A549 treated with DMSO at 1 μM for 4 hours (cell line): ENCODE data around the gene ZMIZ1. TPM values are rescaled to one million over a fixed set of nuclear protein-coding genes. Genes with fewer than 3 reads are reported as not detected.

Experiments used
- total RNA-seq: library from RNA; stranded (reverse); fragments of 200-300 nt; extraction: Qiagen RNA extraction; gene quantifications from 5 replicates; pipeline ENCODE4 v1.2.3, GENCODE V29; 2022; ENCODE audit warnings: low read depth

Gene ZMIZ1, protein sequence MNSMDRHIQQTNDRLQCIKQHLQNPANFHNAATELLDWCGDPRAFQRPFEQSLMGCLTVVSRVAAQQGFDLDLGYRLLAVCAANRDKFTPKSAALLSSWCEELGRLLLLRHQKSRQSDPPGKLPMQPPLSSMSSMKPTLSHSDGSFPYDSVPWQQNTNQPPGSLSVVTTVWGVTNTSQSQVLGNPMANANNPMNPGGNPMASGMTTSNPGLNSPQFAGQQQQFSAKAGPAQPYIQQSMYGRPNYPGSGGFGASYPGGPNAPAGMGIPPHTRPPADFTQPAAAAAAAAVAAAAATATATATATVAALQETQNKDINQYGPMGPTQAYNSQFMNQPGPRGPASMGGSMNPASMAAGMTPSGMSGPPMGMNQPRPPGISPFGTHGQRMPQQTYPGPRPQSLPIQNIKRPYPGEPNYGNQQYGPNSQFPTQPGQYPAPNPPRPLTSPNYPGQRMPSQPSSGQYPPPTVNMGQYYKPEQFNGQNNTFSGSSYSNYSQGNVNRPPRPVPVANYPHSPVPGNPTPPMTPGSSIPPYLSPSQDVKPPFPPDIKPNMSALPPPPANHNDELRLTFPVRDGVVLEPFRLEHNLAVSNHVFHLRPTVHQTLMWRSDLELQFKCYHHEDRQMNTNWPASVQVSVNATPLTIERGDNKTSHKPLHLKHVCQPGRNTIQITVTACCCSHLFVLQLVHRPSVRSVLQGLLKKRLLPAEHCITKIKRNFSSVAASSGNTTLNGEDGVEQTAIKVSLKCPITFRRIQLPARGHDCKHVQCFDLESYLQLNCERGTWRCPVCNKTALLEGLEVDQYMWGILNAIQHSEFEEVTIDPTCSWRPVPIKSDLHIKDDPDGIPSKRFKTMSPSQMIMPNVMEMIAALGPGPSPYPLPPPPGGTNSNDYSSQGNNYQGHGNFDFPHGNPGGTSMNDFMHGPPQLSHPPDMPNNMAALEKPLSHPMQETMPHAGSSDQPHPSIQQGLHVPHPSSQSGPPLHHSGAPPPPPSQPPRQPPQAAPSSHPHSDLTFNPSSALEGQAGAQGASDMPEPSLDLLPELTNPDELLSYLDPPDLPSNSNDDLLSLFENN
- total RNA-seq = 70.0 to 89.5 TPM (median 80.0 TPM) in 5 replicates

DNA sequence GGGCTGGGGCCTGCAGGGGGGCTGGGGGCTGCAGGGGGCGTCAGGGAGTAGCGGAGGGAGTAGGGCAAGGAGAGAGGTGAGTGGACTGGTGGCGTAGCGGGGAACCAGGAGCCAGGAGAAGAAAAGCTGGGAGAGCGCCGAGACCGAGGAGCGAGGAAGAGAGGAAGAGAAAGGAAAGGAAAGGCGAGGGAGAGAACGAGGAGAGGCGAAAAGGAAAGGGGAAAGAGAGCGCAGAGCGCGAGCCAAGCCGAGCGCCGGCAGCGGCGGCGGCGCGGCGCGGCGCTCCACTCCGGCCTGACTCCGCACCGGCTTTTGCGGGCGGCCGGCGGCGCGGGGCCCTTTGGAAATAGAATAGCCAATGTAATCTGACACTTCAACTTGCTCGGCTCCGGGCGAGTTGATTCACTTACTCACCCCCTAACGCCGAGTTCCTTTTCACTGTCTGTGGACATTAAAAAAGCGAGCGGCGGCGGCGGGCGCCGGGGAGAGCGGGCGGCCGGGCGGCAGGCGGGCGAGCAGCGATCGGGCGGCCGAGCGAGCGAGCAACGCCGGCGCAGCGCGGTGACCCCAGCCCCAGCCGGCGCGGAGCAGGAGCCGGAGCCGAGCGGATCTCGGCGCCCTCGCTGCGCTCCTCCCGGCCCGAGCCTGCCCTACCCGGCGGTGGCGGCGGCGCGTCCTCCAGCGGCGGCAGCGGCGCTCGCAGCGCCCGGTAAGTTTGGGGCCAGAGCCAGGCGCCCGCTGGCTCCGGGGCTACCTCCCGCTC, at the start of gene ZMIZ1:
TSS of gene ZMIZ1 (plus strand) at position 405 of the 763 bp plus-strand sequence. CDS start 132,667 bp downstream, outside the sequence.

GRCh38 chr10:79347226-79347893, 278.6 kb downstream of the ZMIZ1 start, which contains the start of gene PPIF:
Gene PPIF (plus strand): TSS chr10:79347469. CDS start chr10:79347549, 80 bp downstream.

